ENCODE results near the gene TCERG1.

DNA sequence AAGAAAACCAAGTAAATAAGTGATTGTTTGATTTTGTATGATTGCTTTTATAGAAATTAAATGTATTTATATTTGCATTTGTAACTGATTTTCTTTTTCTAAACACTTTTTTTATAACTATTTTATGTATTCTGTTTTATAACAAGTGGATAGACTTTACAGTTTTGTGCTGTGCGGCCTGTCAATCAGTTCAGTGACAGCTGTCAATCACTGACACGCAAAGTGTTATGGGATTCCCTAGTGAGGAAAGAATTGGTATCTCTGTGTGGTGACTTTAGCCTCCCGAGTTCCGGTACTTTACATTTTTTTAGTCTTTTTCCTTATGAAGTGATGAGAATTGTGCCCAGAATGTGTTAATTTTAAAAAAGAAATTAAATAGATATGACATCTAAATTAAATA lies 52.5 kb downstream of the TCERG1 start:
- TF ChIP-seq, protein P1, sequence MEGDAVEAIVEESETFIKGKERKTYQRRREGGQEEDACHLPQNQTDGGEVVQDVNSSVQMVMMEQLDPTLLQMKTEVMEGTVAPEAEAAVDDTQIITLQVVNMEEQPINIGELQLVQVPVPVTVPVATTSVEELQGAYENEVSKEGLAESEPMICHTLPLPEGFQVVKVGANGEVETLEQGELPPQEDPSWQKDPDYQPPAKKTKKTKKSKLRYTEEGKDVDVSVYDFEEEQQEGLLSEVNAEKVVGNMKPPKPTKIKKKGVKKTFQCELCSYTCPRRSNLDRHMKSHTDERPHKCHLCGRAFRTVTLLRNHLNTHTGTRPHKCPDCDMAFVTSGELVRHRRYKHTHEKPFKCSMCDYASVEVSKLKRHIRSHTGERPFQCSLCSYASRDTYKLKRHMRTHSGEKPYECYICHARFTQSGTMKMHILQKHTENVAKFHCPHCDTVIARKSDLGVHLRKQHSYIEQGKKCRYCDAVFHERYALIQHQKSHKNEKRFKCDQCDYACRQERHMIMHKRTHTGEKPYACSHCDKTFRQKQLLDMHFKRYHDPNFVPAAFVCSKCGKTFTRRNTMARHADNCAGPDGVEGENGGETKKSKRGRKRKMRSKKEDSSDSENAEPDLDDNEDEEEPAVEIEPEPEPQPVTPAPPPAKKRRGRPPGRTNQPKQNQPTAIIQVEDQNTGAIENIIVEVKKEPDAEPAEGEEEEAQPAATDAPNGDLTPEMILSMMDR (IDR thresholded peaks at IDR 0.05) = no peak
- TF ChIP-seq EZH2 (IDR thresholded peaks at IDR 0.05) = no peak
